Stimulated activated CD8-positive, alpha-beta memory T cell treated with anti-CD3 and anti-CD28 coated beads, Interleukin-12 subunit alpha, Interleukin-12 subunit beta, amount 100 ng/mL, for 4 hours (primary cell): Measurements from ENCODE around the gene TTPAL.

ENCODE experiments used
- DNase-seq: peaks from one replicate; pipeline ENCODE4 v3.0.0-alpha.2; 2020; ENCODE audit warnings: low read depth

The TTPAL gene

GRCh38 chr20:44442298-44443070, 33.2 kb upstream of the TTPAL start:
- DNase-seq = no peak

GRCh38 chr20:44445742-44446710, 29.6 kb upstream of the TTPAL start:
- DNase-seq = no peak

GRCh38 chr20:44447827-44448419, 27.8 kb upstream of the TTPAL start:
- DNase-seq = no peak

GRCh38 chr20:44448753-44449546, 26.7 kb upstream of the TTPAL start:
- DNase-seq = no peak

- DNase-seq = no peak
Measured at GRCh38 chr20:44449864-44450263, 25.8 kb upstream of the TTPAL start.

GRCh38 chr20:44450281-44450889, 25.3 kb upstream of the TTPAL start:
- no peak for DNase-seq

- no peak for DNase-seq
Measured at GRCh38 chr20:44450903-44451450, 24.7 kb upstream of the TTPAL start.

- no peak for DNase-seq
Measured at GRCh38 chr20:44454306-44454963, 21.2 kb upstream of the TTPAL start.

GRCh38 chr20:44455126-44455525, 20.5 kb upstream of the TTPAL start:
- DNase-seq = no peak

- no peak for DNase-seq
Measured at GRCh38 chr20:44456611-44457010, 19.1 kb upstream of the TTPAL start.

GRCh38 chr20:44457016-44457415, 18.7 kb upstream of the TTPAL start:
- no peak for DNase-seq

GRCh38 chr20:44459271-44459670, 16.4 kb upstream of the TTPAL start:
- no peak for DNase-seq

- DNase-seq = no peak
Measured at GRCh38 chr20:44460795-44461141, 14.9 kb upstream of the TTPAL start.

GRCh38 chr20:44461142-44461802, 14.4 kb upstream of the TTPAL start:
- no peak for DNase-seq

- no peak for DNase-seq
Measured at GRCh38 chr20:44461803-44462174, 13.9 kb upstream of the TTPAL start.

GRCh38 chr20:44463466-44463865, 12.2 kb upstream of the TTPAL start:
- DNase-seq = no peak

- DNase-seq = no peak
Measured at GRCh38 chr20:44464514-44464913, 11.2 kb upstream of the TTPAL start.

GRCh38 chr20:44465001-44465560, 10.6 kb upstream of the TTPAL start:
- no peak for DNase-seq

GRCh38 chr20:44467289-44467883, 8.3 kb upstream of the TTPAL start:
- no peak for DNase-seq
